ENCODE measurements around the gene LRATD1.
"Not testable (repeated sequence)": the region's sequence is repeated elsewhere in the genome, so short reads cannot be mapped to it uniquely, and the experiment has no call there.

LRATD1 gene, protein sequence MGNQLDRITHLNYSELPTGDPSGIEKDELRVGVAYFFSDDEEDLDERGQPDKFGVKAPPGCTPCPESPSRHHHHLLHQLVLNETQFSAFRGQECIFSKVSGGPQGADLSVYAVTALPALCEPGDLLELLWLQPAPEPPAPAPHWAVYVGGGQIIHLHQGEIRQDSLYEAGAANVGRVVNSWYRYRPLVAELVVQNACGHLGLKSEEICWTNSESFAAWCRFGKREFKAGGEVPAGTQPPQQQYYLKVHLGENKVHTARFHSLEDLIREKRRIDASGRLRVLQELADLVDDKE

DNA sequence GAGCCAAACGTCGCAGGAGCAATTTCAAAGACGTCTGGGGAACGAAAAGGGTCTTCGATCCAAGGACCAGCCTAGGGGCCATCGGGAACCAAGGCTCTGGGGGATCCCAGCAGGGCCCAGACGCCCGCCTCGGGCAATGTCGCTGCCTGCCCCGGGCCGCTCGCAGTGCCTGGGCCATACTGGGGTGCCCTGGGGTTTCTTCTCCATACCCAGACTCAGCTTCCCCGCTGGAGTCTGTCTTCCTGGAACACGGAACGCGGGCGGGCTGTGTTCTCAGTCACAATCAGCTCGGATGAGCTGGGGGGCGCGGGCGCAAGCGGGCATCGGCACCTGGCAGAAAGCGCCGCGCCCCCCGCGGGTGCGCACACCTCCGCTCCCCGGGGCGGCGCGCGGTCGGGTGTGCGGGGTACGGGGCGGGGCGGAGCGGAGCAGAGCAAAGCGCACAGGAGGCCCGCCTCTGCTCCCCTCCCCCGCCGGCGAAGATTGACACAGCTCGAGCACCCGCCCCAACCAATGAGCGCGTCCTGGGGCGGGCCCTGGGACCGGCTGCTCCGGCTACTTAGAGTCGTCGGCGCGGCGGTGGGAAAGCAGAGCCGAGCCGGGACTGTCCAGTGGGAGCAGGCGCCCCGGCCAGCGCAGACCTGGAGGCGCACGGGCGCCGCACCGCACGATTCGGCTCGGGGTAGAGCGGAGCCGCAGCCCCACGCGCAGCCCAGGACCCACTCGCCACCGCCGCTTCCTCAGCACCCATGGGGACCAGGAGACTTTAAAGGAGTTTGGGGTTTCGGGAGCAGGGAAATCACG is at the start of gene LRATD1:
Gene LRATD1 (plus strand): TSS at position 585 of the 804 bp plus-strand sequence. CDS start 1,263 bp downstream, outside the sequence.
- DNase-seq (ENCODE audit: low read depth in 1 of 2, low spot score in 1 of 2), result no peak

DNA sequence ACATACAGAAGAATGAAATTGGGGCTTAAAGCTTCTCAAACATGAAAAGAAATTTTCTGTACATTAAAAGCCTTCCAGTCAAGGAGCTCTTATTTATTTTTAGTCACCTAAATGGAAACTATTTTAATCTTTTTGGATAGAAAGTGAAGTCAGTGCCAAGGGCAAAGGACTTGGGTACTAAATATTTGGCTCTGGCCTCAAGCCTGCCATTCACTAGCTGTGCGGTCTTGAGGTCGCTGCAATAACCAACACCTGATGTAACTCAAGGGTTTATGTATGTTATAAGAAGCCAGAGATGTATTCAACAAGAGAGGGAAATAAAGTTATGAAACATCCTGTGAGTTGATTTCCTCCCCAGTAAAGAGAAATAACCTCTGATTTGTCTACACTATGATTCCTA is 49.5 kb upstream of the LRATD1 start:
- no peak for DNase-seq (ENCODE audit: low read depth in 1 of 2, low spot score in 1 of 2)

DNA sequence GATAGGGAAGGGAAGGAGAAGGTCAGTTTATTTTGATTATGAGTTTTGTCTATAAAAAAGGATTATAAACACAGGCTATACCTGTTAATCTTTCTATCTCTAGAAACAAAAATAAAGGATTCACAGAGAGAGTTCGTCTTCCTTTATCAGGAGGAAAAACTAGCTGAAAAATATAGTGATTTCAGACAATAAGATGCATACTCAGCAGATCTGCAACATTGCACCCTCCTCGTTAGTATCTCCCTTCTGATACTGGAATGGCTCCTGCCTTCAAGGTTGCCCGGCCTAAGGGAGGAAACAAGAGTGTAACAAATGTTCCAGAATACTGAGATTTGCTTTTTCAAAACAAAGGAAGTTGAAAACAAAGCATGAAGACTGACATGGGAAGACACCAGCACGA is 48.7 kb upstream of the LRATD1 start:
- DNase-seq (ENCODE audit: low read depth in 1 of 2, low spot score in 1 of 2), result no peak

DNA sequence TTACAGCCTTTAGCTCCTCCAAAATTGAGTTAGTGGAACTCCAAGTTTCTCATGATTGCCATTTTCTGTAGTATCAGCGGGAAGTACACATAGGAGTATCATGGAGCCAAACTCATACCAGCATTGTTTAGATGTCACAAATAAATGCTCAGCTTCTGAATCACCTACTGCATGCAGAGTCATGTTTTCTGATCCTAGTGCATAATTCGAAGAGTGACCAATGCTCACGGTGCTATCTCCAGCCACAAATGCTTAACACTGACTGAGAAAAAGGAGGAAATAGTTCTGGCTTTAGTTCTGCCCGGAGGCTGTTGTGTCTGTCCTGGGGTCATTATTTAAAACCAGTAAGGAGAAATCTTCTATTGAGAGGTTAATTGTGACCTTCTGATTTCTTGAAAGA is 45.4 kb upstream of the LRATD1 start:
- no peak for DNase-seq (ENCODE audit: low read depth in 1 of 2, low spot score in 1 of 2)

DNA sequence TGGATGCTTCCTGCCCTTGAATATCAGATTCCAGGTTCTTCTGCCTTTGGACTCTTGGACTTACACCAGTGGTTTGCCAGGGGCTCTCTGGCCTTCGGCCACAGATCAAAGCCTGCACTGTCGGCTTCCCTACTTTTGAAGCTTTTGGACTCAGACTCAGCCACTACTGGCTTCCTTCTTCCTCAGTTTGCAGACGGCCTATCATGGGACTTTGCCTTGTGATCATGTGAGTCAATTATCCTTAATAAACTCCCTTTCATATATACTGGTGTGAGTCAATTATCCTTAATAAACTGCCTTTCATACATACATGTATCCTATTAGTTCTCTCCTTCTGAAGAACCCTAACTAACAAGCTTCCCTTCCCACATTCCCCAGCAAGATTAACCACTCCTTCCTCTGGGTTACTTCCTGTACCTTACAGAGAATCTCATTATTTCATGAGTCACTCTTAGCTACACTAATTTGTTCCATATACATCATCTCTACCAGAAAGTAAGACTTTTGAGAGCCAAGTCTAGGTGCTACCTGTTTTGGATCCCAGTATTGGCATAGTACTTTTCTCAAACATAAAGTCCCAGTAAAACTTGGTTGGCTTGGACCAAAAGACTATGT is 31.3 kb upstream of the LRATD1 start:
- no peak for DNase-seq (ENCODE audit: low read depth in 1 of 2, low spot score in 1 of 2)

DNA sequence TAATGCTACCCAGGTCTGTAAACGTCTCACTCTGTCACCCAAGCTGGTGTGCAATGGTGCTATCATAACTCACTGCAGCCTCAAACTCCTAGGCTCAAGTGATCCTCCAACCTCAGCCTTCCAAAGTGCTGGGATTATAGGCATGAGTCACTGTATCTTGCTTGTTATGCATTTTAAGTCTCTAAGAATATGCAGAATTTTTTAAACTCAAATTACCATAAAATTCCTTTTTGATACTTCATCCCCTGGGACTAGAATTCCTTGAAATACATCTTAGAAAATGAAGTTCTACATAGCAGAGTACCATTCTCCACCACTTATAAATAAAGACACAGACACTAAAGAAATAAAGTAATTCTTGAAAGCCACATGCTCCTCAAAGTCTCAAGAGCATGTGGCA is 30.2 kb upstream of the LRATD1 start:
- no peak for DNase-seq (ENCODE audit: low read depth in 1 of 2, low spot score in 1 of 2)

DNA sequence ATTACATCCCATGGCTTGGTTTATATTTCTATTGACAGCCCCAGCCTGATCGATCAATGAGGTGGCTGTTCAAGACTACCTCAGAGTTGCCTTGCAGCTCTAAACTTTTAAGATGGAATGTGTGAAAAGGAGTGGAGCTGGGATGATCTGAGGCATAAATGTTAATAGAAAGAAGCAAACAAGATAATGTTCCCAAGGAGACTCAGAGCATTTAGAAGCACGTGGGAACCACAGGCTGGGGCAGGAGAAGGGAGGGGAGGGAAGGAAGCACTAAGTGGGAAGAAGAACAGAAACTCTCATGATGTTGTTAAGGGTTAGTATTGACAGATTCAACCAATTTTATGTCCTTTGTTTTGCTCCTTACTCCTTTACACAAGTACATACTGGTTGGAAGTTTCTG is 28.8 kb upstream of the LRATD1 start:
- DNase-seq (ENCODE audit: low read depth in 1 of 2, low spot score in 1 of 2), result no peak

DNA sequence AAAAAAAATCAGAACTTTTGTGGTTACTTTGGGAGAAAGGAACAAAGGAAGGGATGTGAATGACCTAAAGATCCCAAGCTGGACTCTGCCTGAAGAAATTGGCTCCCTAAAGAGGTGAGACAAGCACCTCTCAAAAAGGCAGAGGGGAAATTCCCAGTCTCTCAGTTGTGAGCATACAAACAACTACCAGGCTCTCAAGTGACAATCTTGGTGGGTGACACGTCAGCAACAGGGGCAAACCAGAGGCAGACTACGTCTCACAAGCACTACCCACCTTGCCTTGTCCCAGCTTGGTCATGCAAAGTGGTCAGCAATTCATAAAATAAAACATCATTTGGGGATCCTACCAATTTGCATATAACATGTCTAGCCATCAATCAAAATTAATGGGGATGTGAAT is 24.3 kb upstream of the LRATD1 start:
- DNase-seq (ENCODE audit: low read depth in 1 of 2, low spot score in 1 of 2), result no peak

DNA sequence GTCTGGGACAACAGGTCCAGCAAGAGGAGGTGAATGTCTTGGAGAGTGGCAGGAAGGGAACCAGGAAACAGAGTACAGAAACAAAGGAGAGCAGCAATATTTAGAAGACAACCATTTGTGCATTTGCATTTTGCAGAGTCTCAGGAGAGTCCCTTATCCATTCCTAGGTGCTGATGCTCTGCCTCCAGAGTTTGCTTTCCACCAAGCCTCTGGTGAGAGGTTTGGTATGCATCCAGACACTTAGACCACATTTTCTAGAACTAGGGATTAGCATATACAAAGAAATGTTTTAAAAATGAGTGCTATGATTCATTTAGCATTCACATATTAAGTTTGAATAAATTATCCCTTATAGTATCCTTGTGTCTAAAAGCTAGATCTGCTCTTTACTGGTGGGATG is 18.5 kb upstream of the LRATD1 start:
- no peak for DNase-seq (ENCODE audit: low read depth in 1 of 2, low spot score in 1 of 2)

DNA sequence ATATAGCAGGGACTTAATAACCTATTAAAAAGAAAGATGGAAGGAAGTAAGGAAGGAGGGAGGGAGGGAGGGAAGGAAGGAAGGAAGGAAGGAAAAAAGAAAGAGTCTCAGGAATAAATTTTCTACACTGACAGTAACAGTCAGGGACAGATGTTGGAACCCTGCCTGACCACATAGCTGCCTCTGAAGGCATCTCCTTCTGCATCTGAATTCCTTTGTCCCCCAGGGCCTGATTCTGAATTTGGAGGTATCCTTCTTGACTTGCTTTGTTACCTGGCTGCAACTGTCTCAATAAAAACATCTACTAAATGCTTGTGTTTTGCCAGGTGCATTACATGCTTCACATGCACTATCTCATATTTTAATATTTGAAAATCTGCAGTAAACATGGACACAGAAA is 17.4 kb upstream of the LRATD1 start:
- DNase-seq (ENCODE audit: low read depth in 1 of 2, low spot score in 1 of 2), result no peak

DNA sequence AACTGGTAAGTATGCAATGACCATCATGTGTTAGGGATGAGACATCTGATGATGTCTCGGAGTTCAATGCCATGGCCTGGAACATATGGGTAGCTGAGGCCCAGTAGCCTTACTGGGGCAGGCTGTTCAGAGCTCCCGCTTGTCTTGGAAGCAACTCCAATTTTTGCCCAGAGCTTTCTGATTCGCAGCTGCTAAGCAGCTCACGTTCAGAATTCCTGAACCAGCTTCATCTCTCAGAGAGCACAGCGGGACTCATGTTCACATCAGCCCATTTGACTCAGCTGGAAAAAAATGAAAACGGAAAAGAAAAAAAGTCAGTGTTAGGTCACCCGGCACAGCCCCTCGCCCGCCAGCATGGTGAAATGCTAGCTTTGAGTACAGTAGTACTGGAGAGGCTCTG is 16.8 kb upstream of the LRATD1 start:
- no peak for DNase-seq (ENCODE audit: low read depth in 1 of 2, low spot score in 1 of 2)

DNA sequence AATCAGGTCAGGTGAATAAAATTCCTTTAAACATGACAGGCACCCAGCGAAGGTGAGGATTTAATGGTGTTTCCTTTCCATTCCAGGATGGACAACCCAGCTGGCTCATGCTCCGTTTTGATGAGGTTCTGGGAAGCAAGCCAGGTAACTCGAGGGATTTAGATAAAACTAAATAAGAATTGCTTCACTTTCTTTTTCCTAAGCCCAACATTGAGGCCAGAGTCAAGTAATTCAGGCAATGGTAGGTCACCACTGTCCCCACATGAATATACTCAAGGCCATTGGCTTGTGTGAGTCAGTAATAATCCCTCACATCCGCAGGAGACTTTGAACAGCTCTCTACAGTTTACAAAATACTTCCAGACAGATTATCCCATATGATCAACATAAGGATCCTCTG is 16.2 kb upstream of the LRATD1 start:
- DNase-seq (ENCODE audit: low read depth in 1 of 2, low spot score in 1 of 2), result no peak

DNA sequence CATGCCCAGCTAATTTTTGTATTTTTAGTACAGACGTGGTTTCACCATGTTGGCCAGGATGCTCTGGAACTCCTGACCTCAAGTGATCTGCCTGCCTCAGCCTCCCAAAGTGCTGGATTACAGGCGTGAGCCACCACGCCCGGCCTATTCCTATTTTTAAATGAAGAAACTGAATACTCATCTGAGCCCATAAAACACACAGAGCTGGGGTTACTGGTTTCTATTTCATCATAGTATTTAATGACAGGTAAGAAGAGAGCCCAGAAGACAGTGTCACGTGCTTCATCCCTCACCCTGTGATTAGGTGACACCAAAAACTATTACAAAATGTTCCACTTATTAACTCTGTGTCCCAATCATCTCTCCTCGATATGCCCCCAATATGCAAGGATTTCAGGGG is 15.6 kb upstream of the LRATD1 start:
- DNase-seq (ENCODE audit: low read depth in 1 of 2, low spot score in 1 of 2), result no peak

DNA sequence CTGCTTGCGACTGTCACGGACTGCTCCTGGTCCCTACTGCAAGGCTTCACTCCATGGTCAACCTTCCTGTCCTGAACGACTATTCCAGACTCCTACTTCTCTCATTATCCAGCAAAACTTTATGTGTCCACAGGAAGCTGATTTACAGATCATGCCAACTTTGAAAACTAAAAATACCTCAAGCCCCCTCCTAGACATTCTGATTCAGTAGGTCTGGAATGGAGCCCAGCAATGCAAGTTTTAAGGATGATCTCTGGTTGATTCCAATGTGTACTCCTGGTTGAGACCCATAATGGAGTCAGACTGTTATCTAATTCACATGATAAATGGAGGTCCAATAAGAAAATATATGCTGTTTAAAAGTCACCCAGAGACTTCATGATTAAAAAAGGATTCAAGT is 13.1 kb upstream of the LRATD1 start:
- DNase-seq (ENCODE audit: low read depth in 1 of 2, low spot score in 1 of 2), result no peak

DNA sequence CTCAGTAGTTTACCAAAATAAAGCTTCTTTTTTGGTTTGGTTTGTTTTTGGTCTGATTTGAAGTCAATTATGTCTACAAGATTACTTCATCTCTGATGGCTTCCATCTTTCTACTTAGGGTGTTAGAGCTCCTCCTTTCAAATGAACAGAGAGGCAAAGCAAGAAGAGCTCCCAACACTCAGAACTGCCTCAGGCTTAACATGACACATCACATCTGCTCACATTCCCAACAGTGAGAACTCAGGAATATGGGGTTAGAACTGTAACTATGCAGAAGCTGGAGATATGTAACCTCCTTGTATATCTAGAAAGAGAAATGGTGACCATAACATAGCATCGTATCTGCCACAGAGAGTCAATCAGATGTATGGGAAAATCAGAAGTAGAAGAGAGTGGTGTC is 11.4 kb upstream of the LRATD1 start:
- DNase-seq (ENCODE audit: low read depth in 1 of 2, low spot score in 1 of 2), result no peak

DNA sequence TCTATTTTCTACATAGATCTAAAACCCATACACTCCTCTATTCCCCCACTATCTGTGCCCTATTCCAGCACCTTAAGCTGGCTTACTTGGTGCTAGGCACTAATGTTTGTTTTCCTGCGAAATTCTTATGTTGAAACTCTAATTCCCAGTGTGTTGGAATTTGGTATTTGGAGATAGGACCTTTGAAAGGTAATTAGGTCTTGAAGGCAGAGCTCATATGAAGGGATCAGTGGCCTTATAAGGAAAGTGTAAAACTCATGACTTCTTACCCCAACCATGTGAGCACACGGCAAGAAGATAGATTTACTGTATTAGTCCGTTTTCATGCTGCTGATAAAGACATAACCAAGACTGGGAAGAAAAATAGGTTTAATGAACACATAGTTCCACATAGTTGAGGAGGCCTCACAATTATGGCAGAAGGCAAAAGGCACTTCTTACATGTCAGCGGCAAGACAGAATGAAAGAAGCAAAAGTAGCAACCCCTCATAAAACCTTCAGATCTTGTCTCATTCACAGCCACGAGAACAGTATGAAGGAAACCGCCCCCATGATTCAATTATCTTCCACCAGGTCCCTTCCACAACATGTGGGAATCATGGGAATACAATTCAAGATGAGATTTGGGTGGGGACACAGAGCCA is 10.5 kb upstream of the LRATD1 start:
- DNase-seq (ENCODE audit: low read depth in 1 of 2, low spot score in 1 of 2), result no peak

DNA sequence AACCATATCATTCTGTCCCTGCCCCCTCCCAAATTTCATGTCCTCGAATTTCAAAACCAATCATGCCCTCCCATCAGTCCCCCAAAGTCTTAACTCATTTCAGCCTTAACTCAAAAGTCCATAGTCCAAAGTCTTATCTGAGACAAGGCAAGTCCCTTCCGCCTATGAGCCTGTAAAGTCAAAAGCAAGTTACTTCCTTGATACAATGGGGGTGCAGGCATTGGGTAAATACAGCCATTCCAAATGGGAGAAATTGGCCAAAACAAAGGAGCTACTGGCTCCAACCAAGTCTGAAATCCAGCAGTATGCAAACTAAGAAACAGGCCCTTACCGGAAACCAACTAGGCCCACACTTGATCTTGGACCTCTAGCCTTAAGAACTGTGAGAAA is 10.0 kb upstream of the LRATD1 start:
- DNase-seq (ENCODE audit: low read depth in 1 of 2, low spot score in 1 of 2), result not testable (repeated sequence)

DNA sequence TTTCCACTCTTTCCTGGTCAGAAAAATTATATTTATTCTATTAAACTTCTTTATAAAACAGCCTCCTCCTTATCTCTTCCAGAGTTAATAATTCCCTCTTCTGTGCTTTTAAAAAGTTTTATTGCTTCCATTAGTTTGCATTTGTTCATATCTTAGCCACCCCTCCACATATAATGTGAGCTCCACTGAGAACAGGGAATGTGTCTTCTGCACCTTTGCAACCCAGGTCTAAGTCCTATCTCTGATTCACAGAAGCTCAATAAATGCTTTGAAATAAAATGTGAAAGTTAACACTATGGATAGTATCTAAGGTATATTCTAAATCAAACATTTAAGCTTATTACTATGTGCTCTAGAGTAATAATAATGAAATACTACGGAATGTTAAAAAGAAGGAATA is 9.3 kb upstream of the LRATD1 start:
- DNase-seq (ENCODE audit: low read depth in 1 of 2, low spot score in 1 of 2), result no peak

DNA sequence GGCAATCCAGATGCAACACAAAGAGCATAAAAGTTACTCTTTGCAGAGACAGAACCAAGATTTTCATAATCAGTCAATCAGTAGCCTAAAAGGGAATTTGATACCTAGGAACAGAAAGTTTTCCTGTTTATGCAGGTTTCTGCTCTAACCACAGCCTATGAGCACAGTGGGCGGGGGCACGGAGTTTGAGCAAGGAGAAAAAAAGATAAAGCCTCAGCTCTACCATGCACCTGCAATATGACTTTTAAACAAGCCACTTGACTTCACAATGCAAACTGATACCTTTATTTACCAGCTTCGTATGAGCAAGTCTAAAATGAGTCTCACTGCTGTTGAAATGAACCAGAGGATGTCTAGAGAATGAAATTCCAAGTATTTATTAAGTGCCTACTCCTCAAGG is 5.6 kb upstream of the LRATD1 start:
- DNase-seq (ENCODE audit: low read depth in 1 of 2, low spot score in 1 of 2), result no peak

DNA sequence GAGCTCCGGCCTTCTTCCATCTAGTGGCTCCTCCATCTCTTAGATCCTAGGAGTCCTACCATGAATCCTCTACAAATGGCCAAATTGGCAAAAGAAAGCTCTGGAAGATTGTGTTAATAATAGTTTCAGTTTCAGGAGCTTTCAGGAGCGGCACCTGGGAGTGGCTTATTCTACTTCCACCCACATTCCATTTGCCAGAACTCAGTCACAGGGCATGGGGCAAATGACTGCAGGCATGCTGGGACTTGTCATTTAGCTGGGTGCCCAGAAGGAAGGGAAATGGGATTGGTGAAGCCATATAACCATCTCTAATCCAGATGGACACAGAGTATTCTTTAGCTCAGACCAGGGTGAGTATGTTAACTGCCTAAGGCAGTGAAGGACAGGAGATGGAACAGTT is 3.6 kb upstream of the LRATD1 start:
- no peak for DNase-seq (ENCODE audit: low read depth in 1 of 2, low spot score in 1 of 2)

DNA sequence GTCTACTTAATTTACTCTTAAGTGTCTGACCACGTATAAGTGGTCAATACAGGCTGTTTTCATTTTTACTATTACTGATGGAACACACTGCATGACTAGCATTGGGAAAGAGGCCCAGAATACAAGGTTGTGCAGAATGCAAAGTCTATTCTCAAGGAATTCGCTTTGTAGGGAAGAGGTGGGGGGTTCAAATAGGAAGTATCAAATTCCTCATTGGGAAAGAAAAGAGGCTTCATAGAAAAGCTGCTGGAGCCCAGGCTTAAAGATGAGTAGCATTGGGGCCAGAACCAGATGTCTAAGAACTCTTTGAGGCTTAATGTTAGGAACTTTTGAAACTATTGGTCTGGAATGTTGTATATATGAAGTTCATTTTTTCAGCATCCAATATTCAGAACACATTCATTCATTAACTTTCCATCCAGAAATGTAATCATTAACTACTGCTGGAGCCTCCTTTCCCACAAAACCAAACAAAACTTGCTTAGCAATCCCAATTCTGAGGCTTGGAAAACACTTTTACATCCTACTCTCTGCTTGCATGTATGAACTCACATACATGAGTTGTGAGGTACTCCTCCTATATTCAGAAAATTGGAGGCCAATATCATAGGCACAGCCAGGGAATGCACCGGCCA is 994 bp upstream of the LRATD1 start:
- no peak for DNase-seq (ENCODE audit: low read depth in 1 of 2, low spot score in 1 of 2)

All from activated CD4-positive, alpha-beta T cell treated with anti-CD3 and anti-CD28 coated beads, Interleukin-2, amount 50 U/mL, for 24 hours (primary cell).